Measurements from ENCODE around the gene EPS8L3.

DNA sequence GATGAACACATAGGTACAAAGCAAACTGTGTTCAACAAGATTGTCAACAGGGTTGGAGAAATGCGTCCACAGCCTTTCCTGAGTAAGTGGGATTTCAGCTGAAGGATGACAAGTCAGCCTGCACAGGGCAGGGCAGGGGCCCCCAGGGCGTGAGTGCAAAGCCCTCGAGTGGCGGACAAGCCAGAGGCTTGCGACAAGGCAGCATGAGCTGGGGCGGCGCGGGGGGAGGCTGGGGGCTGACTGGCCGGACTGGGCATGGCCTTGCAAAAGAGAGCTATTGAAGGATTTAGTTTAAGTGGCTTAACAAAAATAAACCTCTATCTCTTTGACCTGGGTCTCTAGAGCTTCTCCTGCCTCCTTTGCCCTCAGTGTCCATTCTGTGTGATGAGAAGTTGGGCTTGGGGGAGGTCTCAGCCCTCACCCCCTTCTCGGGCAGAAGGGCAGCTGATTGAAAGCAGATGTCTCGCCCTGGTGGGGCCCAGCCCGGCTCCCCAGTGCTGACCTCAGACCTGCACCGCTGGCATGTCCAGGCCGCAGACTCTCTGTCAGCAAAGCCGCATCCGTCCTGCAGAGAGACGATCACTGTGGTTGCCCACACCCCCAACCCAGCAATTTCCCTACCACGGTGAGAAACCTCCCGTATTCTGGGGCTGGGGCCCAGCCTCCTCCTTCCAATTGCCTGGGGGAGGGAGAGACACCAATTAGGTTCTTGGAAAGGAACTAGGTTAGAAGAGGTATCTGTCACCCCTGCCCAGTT, 24.3 kb upstream of the EPS8L3 start:
- TF ChIP-seq EP300 (IDR thresholded peaks at IDR 0.05; ENCODE audit: borderline replicate concordance in 1 of 2, low read depth in 1 of 2, low read length in 1 of 2) = no peak
- no peak for TF ChIP-seq CTCF (IDR thresholded peaks at IDR 0.05)
- TF ChIP-seq POLR2AphosphoS5 (IDR thresholded peaks at IDR 0.05; ENCODE audit: low read depth, low read length) = no peak
- TF ChIP-seq TAF1 (IDR thresholded peaks at IDR 0.05; ENCODE audit: borderline replicate concordance, low read depth, low read length) = no peak
- TF ChIP-seq FOSL2 (IDR thresholded peaks at IDR 0.05; ENCODE audit: borderline replicate concordance, low read depth) = no peak
- TF ChIP-seq, protein P1, sequence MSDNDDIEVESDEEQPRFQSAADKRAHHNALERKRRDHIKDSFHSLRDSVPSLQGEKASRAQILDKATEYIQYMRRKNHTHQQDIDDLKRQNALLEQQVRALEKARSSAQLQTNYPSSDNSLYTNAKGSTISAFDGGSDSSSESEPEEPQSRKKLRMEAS (IDR thresholded peaks at IDR 0.05; ENCODE audit: low read depth) = no peak
- TF ChIP-seq SMC3 (IDR thresholded peaks at IDR 0.05; ENCODE audit: low read depth, low read length) = no peak
